H1 (cell line): ENCODE results near the gene CTNNA3. TPM values are rescaled to one million over a fixed set of nuclear protein-coding genes. Genes with fewer than 3 reads are reported as not detected.
A peak's percentile ranks its signal among the peaks of the same experiment; 100 is the strongest.

Source experiments
- CTCF ChIA-PET: fragments of 300-600 bp; sonication (Branson Sonifier 250); formaldehyde crosslinking; loops from one replicate; lab custom pipeline; 2021; ENCODE audit not compliant: partially characterized antibody; lab: Charles Lee
- POLR2A ChIA-PET: fragments of 300-600 bp; sonication (Branson Sonifier 250); formaldehyde crosslinking; loops from one replicate; lab custom pipeline; 2021; ENCODE audit warnings: inconsistent platforms; ENCODE audit not compliant: partially characterized antibody; lab: Charles Lee
- DNase-seq, 2 experiments: peaks; one replicate each; pipeline versions ENCODE4 v3.0.0 to v3.0.0-alpha.2; 2010 to 2022; ENCODE audit warnings: low spot score in 2 of 2, low read depth in 1 of 2, mixed read lengths in 1 of 2
- FAIRE-seq: peaks from 2 replicates; lab custom pipeline; 2011; peaks lifted over from hg19 to GRCh38; lab: Jason Lieb, UNC
- H2AFZ ChIP-seq: 2 replicates; pipeline ENCODE4 v1.8.1; 2012; ENCODE audit warnings: low read length, inconsistent platforms
- H2AK5ac ChIP-seq: 2 replicates; pipeline ENCODE4 v1.6.1; 2013; ENCODE audit warnings: low read depth, low read length
- H2BK120ac ChIP-seq: replicated peaks from 2 replicates; pipeline ENCODE3; 2013; ENCODE audit warnings: low read depth, low read length, inconsistent platforms
- H2BK12ac ChIP-seq: 2 replicates; pipeline ENCODE4 v1.6.1; 2013; ENCODE audit warnings: low read depth, low read length
- H2BK15ac ChIP-seq: 2 replicates; pipeline ENCODE4 v1.6.1; 2013; ENCODE audit warnings: low read length
- H2BK20ac ChIP-seq: 2 replicates; pipeline ENCODE4 v1.6.1; 2013; ENCODE audit warnings: low read length
- H2BK5ac ChIP-seq: 2 replicates; pipeline ENCODE4 v1.6.1; 2013; ENCODE audit warnings: low read depth, low read length
- H3K14ac ChIP-seq: 2 replicates; pipeline ENCODE4 v1.6.1; 2013; ENCODE audit warnings: inconsistent platforms; ENCODE audit not compliant: insufficient read length
- H3K18ac ChIP-seq: 2 replicates; pipeline ENCODE4 v1.6.1; 2013; ENCODE audit warnings: low read length; ENCODE audit errors: extremely low read depth
- H3K23ac ChIP-seq: 2 replicates; pipeline ENCODE4 v1.6.1; 2013; ENCODE audit warnings: inconsistent platforms; ENCODE audit not compliant: insufficient read length
- H3K23me2 ChIP-seq: 2 replicates; pipeline ENCODE4 v1.6.1; 2013; ENCODE audit warnings: low read depth, low read length
- H3K27ac ChIP-seq: 2 replicates; pipeline ENCODE4 v1.6.1; 2011; ENCODE audit warnings: low read depth, low read length, inconsistent platforms
- H3K27me3 ChIP-seq, 4 experiments: replicated peaks in 1 of 4; 1 replicate in 1 of 4; 2 replicates in 3 of 4; pipeline versions ENCODE4 v1.6.1 to v1.8.1; 2011 to 2013; ENCODE audit warnings: low read length in 3 of 4, mild to moderate bottlenecking in 3 of 4, inconsistent platforms in 2 of 4, mixed read lengths in 2 of 4, moderate library complexity in 1 of 4; ENCODE audit not compliant: control insufficient read depth in 3 of 4, insufficient read depth in 3 of 4; ENCODE audit errors: extremely low read depth in 1 of 4
- H3K36me3 ChIP-seq, 4 experiments: 2 replicates each; pipeline versions ENCODE4 v1.6.1 to v1.8.1; 2011 to 2013; ENCODE audit warnings: mild to moderate bottlenecking in 4 of 4, low read length in 3 of 4, moderate library complexity in 2 of 4, control low read depth in 1 of 4, inconsistent platforms in 1 of 4; ENCODE audit not compliant: insufficient read depth in 4 of 4, control insufficient read depth in 2 of 4
- H3K4ac ChIP-seq: replicated peaks from 2 replicates; pipeline ENCODE3; 2013; ENCODE audit warnings: low read length, low read depth, mixed read lengths, inconsistent platforms; ENCODE audit not compliant: insufficient read length
- H3K4me1 ChIP-seq, 4 experiments: replicated peaks in 1 of 4; 1 replicate in 1 of 4; 2 replicates in 3 of 4; pipeline versions ENCODE4 v1.6.1 to v1.8.1; 2011 to 2013; ENCODE audit warnings: low read length in 3 of 4, inconsistent platforms in 2 of 4, mixed read lengths in 1 of 4; ENCODE audit not compliant: insufficient read depth in 4 of 4, control insufficient read depth in 3 of 4
- H3K4me2 ChIP-seq, 2 experiments: 2 replicates each; pipeline versions ENCODE4 v1.6.1 to v1.8.1; 2011 to 2013; ENCODE audit warnings: low read depth in 2 of 2, low read length in 2 of 2, control low read depth in 1 of 2, inconsistent platforms in 1 of 2, mild to moderate bottlenecking in 1 of 2; ENCODE audit not compliant: insufficient read depth in 1 of 2
- H3K4me3 ChIP-seq, 4 experiments: fragments of 200-600, 300-600 bp in 1 of 4; sonication (generic), shearing (Covaris generic), sonication (Bioruptor Twin) in 1 of 4; 2 replicates each; pipeline versions ENCODE4 v1.5.1 to v1.8.1; 2011 to 2016; ENCODE audit warnings: low read length in 4 of 4, low read depth in 3 of 4, control low read depth in 2 of 4, inconsistent platforms in 2 of 4, mild to moderate bottlenecking in 2 of 4, mixed read lengths in 1 of 4, moderate library complexity in 1 of 4; ENCODE audit not compliant: insufficient read depth in 2 of 4; ENCODE audit errors: extremely low read depth in 1 of 4
- H3K56ac ChIP-seq: replicated peaks from 2 replicates; pipeline ENCODE3; 2013; ENCODE audit warnings: low read depth, mild to moderate bottlenecking, mixed read lengths, low read length, inconsistent platforms; ENCODE audit not compliant: insufficient read length
- H3K79me1 ChIP-seq: 2 replicates; pipeline ENCODE4 v1.6.1; 2013; ENCODE audit warnings: low read depth, low read length, control low read depth
- H3K79me2 ChIP-seq, 2 experiments: 2 replicates each; pipeline versions ENCODE4 v1.6.1 to v1.8.1; 2012 to 2013; ENCODE audit warnings: low read length in 2 of 2, mild to moderate bottlenecking in 2 of 2, inconsistent platforms in 1 of 2; ENCODE audit not compliant: insufficient read depth in 2 of 2, control insufficient read depth in 1 of 2
- H3K9ac ChIP-seq, 4 experiments: replicated peaks in 1 of 4; 1 replicate in 1 of 4; 2 replicates in 3 of 4; pipeline versions ENCODE4 v1.6.1 to v1.8.1; 2011 to 2013; ENCODE audit warnings: low read depth in 3 of 4, low read length in 3 of 4, control low read depth in 2 of 4, mild to moderate bottlenecking in 2 of 4, moderate library complexity in 2 of 4, inconsistent platforms in 1 of 4; ENCODE audit errors: extremely low read depth in 1 of 4
- H3K9me3 ChIP-seq, 2 experiments: 2 replicates each; pipeline versions ENCODE4 v1.6.1 to v1.8.1; 2012 to 2013; ENCODE audit warnings: mild to moderate bottlenecking in 2 of 2, moderate library complexity in 2 of 2, control low read depth in 1 of 2, inconsistent platforms in 1 of 2, low read depth in 1 of 2, low read length in 1 of 2, mixed read lengths in 1 of 2; ENCODE audit not compliant: insufficient read depth in 2 of 2
- H4K20me1 ChIP-seq, 2 experiments: replicated peaks in 1 of 2; 2 replicates each; pipeline versions ENCODE3 to v1.8.1; 2011 to 2013; ENCODE audit warnings: inconsistent platforms in 2 of 2, low read length in 2 of 2, mild to moderate bottlenecking in 1 of 2; ENCODE audit not compliant: insufficient read depth in 2 of 2, control insufficient read depth in 1 of 2
- H4K5ac ChIP-seq: 2 replicates; pipeline ENCODE4 v1.6.1; 2013; ENCODE audit warnings: low read length, low read depth, mixed read lengths, inconsistent platforms; ENCODE audit not compliant: insufficient read length
- H4K8ac ChIP-seq: 2 replicates; pipeline ENCODE4 v1.8.0; 2013; ENCODE audit warnings: mild to moderate bottlenecking, moderate library complexity, low read length, inconsistent platforms; ENCODE audit not compliant: insufficient read depth; ENCODE audit errors: extremely low read depth
- H4K91ac ChIP-seq: replicated peaks from 2 replicates; pipeline ENCODE3; 2013; ENCODE audit warnings: low read length, mixed read lengths, inconsistent platforms; ENCODE audit not compliant: insufficient read length
- CTCF ChIP-seq, 3 experiments: IDR thresholded peaks; 1 replicate in 2 of 3; 2 replicates in 1 of 3; pipeline versions ENCODE4 v1.5.1 to v1.6.1; 2011; ENCODE audit warnings: low read length in 3 of 3, mild to moderate bottlenecking in 3 of 3, inconsistent platforms in 2 of 3, low read depth in 1 of 3, moderate library complexity in 1 of 3; ENCODE audit not compliant: insufficient read depth in 1 of 3; ENCODE audit errors: control extremely low read depth in 1 of 3
- RAD21 ChIP-seq, 2 experiments: IDR thresholded peaks in 1 of 2; conservative IDR thresholded peaks in 1 of 2; 2 replicates each; pipeline ENCODE4 v1.6.1; 2011; ENCODE audit warnings: low read depth in 2 of 2, low read length in 2 of 2, improper control_type of control experiment in 1 of 2, inconsistent platforms in 1 of 2, mild to moderate bottlenecking in 1 of 2, moderate library complexity in 1 of 2
- TAF1 ChIP-seq: IDR thresholded peaks from 2 replicates; pipeline ENCODE4 v1.6.1; 2011; ENCODE audit warnings: mild to moderate bottlenecking, low read depth, low read length
- WGBS, 2 experiments: shearing (Covaris generic) in 1 of 2; methylation state at CpG; one replicate each; pipeline versions ENCODE4 v1.1.6 to v1.1.7; 2013 to 2015; ENCODE audit warnings: low lambda C conversion rate in 2 of 2, mixed read lengths in 2 of 2, inconsistent platforms in 1 of 2, low coverage in 1 of 2, missing lambda C conversion rate in 1 of 2; ENCODE audit not compliant: insufficient replicate concordance in 2 of 2, insufficient coverage in 1 of 2, insufficient read length in 1 of 2; ENCODE audit errors: extremely low coverage in 1 of 2, missing lambda C conversion rate in 1 of 2; 5-methylcytosine and 5-hydroxymethylcytosine counted together
- polyA plus RNA-seq, 7 experiments: library from polyadenylated mRNA; depleted of rRNA in 3 of 7; stranded (reverse) in 5 of 7; unstranded in 2 of 7; fragments of >200 nt in 5 of 7; fragments of 200-250 nt in 2 of 7; gene quantifications; 1 replicate in 5 of 7; 2 replicates in 1 of 7; 4 replicates in 1 of 7; pipeline versions ENCODE4 v1.2.1 to v1.2.3, GENCODE V29; 2011 to 2013; ENCODE audit warnings: missing spikeins in 2 of 7, mixed read lengths in 2 of 7
- total RNA-seq: library from RNA; stranded (reverse); fragmentation: NEBNext Ultra II Directional; extraction: Animal tissue kit (Norgen Biotek cat#: 25700); gene quantifications from 2 replicates; pipeline ENCODE4 v1.2.1, GENCODE V29; 2021

The CTNNA3 gene
- total and polyA plus RNA-seq, 2 of the 8 experiments (the other 6 are each of a cell fraction or from before 2014, with no cell fraction given): 1.3 to 1.5 TPM

DNA sequence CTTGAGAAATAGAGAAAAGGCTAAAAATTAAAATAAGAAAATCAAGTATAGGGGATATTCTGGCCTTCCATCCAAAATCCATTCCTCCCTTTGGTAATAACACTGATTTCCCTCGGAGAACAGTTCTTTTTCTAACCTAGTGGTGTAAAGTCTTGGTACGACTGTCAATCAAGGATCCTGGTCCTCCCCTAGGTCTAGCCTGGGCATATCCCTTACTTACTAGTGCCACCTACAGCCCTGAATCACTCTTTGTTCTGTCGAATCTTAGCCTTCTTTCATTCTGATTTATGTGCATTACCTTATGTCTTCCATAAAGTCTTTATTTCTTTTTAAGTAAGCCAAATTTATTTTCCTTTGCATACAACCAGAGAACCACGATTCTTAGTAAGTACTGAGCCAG is 1068.8 kb downstream of the CTNNA3 start:
- Histone ChIP-seq H2AK5ac (no peak overlapping the region), H3K27ac (no peak overlapping the region), H4K5ac (no peak overlapping the region), H3K23ac (no peak overlapping the region), H3K27me3 (no peaks in the 10 kb centered on the region), H4K91ac (no peak overlapping the region), H2AFZ (no peak overlapping the region), H4K20me1 (no peaks in the 10 kb centered on the region), H3K9ac (no peak overlapping the region), H3K79me2 (no peaks in the 10 kb centered on the region), H3K9me3 (no peaks in the 10 kb centered on the region), H2BK20ac (no peak overlapping the region), H3K4ac (no peak overlapping the region), H3K14ac (no peak overlapping the region), H4K8ac (no peak overlapping the region), H2BK120ac (no peak overlapping the region), H2BK5ac (no peak overlapping the region), H2BK12ac (no peak overlapping the region), H3K4me2 (no peak overlapping the region), H2BK15ac (no peak overlapping the region), H3K4me3 (no peak overlapping the region), H3K56ac (no peak overlapping the region), H3K79me1 (no peaks in the 10 kb centered on the region), H3K18ac (no peak overlapping the region)
- WGBS, 2 experiments: 51% methylated on average over 4 of the region's 4 CpGs; no CpG with 5 or more reads in 1 of the 2 experiments
- POLR2A ChIA-PET: no interaction called here
- CTCF ChIA-PET: interaction anchor here (0.7 to 2.1 kb wide), 7 partner anchors 16 to 418 kb away, joined by 3 to 7 read pairs (median 3); no protein-coding TSS in a partner anchor
- no peak for DNase-seq
- FAIRE-seq: peak; percentile 97
- TF ChIP-seq CTCF (IDR thresholded peaks at IDR 0.05; ENCODE audit: control extremely low read depth in 1 of 3, insufficient read depth in 1 of 3, low read depth in 1 of 3, low read length in 3 of 3) (peak in 2 of 3 experiments; percentile 59 to 69; a peak in 3 of 4 replicates), RAD21 (IDR thresholded peaks at IDR 0.05 in 1 of 2, conservative IDR thresholded peaks at IDR 0.05 in 1 of 2; ENCODE audit: low read depth in 2 of 2, low read length in 2 of 2) (peak; percentile 82), TAF1 (no peak)
- TF ChIP-seq, all 59 proteins: peak for 2
- H3K4me1 ChIP-seq: no peaks in the 10 kb centered on the region
- H3K23me2 ChIP-seq: no peaks in the 10 kb centered on the region
- no peaks in the 10 kb centered on the region for H3K36me3 ChIP-seq
